Keratinocyte (primary cell): ENCODE measurements around the gene CIB1.

ENCODE experiments used
- EZH2 ChIP-seq: IDR thresholded peaks from one replicate; pipeline ENCODE4 v1.6.1; 2012; ENCODE audit warnings: inconsistent platforms, mild to moderate bottlenecking, low read length, moderate library complexity
- TF ChIP-seq, protein P1 (sequence below), 3 experiments: IDR thresholded peaks in 1 of 3; conservative IDR thresholded peaks in 1 of 3; optimal IDR thresholded peaks in 1 of 3; 2 replicates in 2 of 3; 3 replicates in 1 of 3; pipeline versions ENCODE3 to v1.5.1; 2011; ENCODE audit warnings: low read length in 3 of 3, mild to moderate bottlenecking in 3 of 3, moderate library complexity in 2 of 3, control low read depth in 1 of 3, inconsistent platforms in 1 of 3; ENCODE audit not compliant: insufficient read depth in 2 of 3; ENCODE audit errors: extremely low read depth in 1 of 3

DNA sequence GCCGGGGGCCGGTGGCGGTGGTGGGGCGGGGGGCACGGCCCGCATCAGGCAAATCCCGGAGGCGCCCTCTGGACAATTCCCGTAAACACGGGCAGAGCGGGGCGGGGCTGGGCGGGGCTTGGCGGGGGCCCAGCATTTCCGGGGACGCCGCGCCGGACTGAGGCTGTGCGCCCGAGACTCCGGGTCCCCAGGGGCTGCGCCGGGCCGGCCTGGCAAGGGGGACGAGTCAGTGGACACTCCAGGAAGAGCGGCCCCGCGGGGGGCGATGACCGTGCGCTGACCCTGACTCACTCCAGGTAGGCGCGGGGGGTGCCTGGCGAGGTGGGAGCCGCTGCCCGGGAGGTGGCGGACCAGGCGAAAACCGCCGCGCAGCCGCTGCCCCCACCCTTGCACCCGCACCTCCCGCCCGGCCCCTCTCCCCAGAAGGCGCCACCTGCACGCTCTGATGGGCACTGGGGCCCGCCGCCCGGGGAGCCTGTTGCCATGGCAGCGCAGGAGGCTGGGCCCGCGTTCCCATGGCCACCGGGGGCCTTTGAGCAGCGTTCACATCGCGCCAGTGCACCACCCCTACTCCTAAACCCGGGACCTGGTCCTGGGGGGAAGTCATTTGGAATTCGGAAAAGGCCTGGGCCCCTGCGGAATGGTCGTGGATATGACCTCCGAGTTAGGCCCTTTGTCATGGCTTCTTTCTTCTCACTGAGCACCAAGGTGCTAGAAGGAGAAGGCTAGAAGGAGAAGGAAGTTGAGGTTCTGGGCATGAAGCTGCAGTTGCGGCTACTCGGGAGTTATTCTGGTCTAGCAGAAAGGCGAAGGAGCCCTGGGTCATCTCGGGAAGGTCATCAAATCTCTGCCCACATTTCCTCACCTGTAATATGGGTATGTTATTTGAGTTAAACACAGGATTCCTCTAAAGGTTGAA is 48.7 kb downstream of the CIB1 start:
- TF ChIP-seq EZH2: no peak
- TF ChIP-seq, protein P1, sequence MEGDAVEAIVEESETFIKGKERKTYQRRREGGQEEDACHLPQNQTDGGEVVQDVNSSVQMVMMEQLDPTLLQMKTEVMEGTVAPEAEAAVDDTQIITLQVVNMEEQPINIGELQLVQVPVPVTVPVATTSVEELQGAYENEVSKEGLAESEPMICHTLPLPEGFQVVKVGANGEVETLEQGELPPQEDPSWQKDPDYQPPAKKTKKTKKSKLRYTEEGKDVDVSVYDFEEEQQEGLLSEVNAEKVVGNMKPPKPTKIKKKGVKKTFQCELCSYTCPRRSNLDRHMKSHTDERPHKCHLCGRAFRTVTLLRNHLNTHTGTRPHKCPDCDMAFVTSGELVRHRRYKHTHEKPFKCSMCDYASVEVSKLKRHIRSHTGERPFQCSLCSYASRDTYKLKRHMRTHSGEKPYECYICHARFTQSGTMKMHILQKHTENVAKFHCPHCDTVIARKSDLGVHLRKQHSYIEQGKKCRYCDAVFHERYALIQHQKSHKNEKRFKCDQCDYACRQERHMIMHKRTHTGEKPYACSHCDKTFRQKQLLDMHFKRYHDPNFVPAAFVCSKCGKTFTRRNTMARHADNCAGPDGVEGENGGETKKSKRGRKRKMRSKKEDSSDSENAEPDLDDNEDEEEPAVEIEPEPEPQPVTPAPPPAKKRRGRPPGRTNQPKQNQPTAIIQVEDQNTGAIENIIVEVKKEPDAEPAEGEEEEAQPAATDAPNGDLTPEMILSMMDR (optimal IDR thresholded peaks at IDR 0.05 in 1 of 3, IDR thresholded peaks at IDR 0.05 in 1 of 3, conservative IDR thresholded peaks at IDR 0.05 in 1 of 3; ENCODE audit: extremely low read depth in 1 of 3, insufficient read depth in 2 of 3, low read length in 3 of 3): no peak
